Calu3 (cell line): ENCODE results near the gene FOXP1. TPM values are rescaled to one million over a fixed set of nuclear protein-coding genes. Genes with fewer than 3 reads are reported as not detected.

Source experiments
- BruUV-seq: library from RNA; stranded (reverse); fragments of 400-500 nt; replicated peaks from 2 replicates; lab custom pipeline; 2021; lab: Mats Ljungman, UMichigan
- CTCF ChIA-PET: fragments of 300-600 bp; sonication (Branson Sonifier 250); formaldehyde crosslinking; loops from one replicate; lab custom pipeline; 2022; ENCODE audit warnings: antibody characterized with exemption; lab: Charles Lee
- DNase-seq: peaks from one replicate; pipeline ENCODE4 v3.0.0; 2022
- H3K27ac Mint-ChIP-seq: one replicate; pipeline ENCODE4 v1.8.0; 2022; ENCODE audit warnings: mixed read lengths; ENCODE audit not compliant: unreplicated experiment
- H3K27me3 Mint-ChIP-seq: one replicate; pipeline ENCODE4 v1.8.0; 2022; ENCODE audit warnings: mixed read lengths; ENCODE audit not compliant: unreplicated experiment
- H3K36me3 Mint-ChIP-seq: one replicate; pipeline ENCODE4 v1.8.0; 2022; ENCODE audit warnings: mild to moderate bottlenecking, moderate library complexity, mixed read lengths; ENCODE audit not compliant: insufficient read depth, unreplicated experiment
- H3K4me1 Mint-ChIP-seq: one replicate; pipeline ENCODE4 v1.8.0; 2022; ENCODE audit warnings: mild to moderate bottlenecking, low read depth, mixed read lengths; ENCODE audit not compliant: unreplicated experiment
- H3K4me3 Mint-ChIP-seq: one replicate; pipeline ENCODE4 v1.8.0; 2022; ENCODE audit warnings: mild to moderate bottlenecking, low read depth, moderate library complexity, mixed read lengths; ENCODE audit not compliant: unreplicated experiment
- H3K9me3 Mint-ChIP-seq: one replicate; pipeline ENCODE4 v1.8.0; 2022; ENCODE audit warnings: low read depth, mixed read lengths; ENCODE audit not compliant: unreplicated experiment
- intact Hi-C: fragments of 100-400 bp; cut with micrococcal nuclease; formaldehyde crosslinking; loops from one replicate; pipeline ENCODE4 v1.10.0; 2022; ENCODE audit not compliant: unreplicated experiment
- total RNA-seq: library from RNA; stranded (reverse); gene quantifications from 2 replicates; pipeline ENCODE4 v1.2.3, GENCODE V29; 2022
- TF ChIP-seq, protein P1 (sequence below): fragments of 200-600 bp; IDR thresholded peaks from one replicate; pipeline ENCODE4 v1.8.0; 2022; ENCODE audit warnings: antibody characterized with exemption; ENCODE audit not compliant: unreplicated experiment

FOXP1 gene
- total RNA-seq, 1 experiment from 2014 or later: 82.8 TPM

DNA sequence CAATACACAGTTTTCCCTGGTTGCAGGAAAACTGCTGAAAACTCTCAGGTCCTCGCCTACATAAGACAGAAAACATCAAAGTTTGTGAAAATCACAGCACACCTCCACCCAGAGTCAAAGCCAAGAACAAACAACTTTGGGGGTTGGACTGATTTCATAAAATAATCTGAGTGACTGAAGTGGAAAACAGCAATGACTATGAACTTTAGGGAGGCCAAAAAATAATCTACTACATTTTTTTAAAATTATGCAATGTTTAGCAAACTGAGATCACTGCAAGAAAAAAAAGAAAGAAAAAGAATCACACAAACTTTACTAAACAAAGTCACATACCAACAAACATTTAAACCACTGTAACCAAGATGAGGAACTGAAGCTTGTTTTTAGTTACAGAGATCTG lies 15.9 kb upstream of the FOXP1 start:
- H3K4me1 Mint-ChIP-seq: no peaks in the 10 kb centered on the region
- no peak overlapping the region for H3K27ac Mint-ChIP-seq
- intact Hi-C loops: no loop called here
- CTCF ChIA-PET: no interaction called here
- peaks cover 2% of the 10 kb centered on the region for H3K9me3 Mint-ChIP-seq
- BruUV-seq: no TSS peak
- no peak for DNase-seq
- no peak overlapping the region for H3K4me3 Mint-ChIP-seq
- TF ChIP-seq, protein P1, sequence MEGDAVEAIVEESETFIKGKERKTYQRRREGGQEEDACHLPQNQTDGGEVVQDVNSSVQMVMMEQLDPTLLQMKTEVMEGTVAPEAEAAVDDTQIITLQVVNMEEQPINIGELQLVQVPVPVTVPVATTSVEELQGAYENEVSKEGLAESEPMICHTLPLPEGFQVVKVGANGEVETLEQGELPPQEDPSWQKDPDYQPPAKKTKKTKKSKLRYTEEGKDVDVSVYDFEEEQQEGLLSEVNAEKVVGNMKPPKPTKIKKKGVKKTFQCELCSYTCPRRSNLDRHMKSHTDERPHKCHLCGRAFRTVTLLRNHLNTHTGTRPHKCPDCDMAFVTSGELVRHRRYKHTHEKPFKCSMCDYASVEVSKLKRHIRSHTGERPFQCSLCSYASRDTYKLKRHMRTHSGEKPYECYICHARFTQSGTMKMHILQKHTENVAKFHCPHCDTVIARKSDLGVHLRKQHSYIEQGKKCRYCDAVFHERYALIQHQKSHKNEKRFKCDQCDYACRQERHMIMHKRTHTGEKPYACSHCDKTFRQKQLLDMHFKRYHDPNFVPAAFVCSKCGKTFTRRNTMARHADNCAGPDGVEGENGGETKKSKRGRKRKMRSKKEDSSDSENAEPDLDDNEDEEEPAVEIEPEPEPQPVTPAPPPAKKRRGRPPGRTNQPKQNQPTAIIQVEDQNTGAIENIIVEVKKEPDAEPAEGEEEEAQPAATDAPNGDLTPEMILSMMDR: no peak
- H3K27me3 Mint-ChIP-seq: no peaks in the 10 kb centered on the region
- H3K36me3 Mint-ChIP-seq: no peaks in the 10 kb centered on the region

DNA sequence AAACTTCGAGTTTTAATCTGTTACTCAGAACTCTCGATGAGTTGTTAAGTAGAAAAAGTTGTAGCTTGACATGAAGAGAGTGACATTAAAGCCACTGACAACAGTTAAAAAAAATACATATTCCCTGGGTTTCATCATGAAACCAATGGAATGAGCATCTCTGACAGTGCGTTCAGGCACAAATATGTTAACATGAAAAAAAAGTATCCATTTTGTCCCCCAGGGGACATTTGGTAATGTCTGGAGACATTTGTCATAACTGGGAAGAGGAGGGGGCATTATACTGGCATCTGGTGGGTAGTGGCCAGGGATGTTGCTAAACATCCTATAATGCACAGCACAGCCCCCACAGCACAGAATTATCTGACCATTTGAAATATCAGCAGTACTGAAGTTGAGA lies 14.8 kb upstream of the FOXP1 start:
- Mint-ChIP-seq H3K4me3 (no peak overlapping the region), H3K27me3 (no peaks in the 10 kb centered on the region), H3K9me3 (peaks cover 2% of the 10 kb centered on the region), H3K4me1 (no peaks in the 10 kb centered on the region), H3K27ac (no peak overlapping the region), H3K36me3 (no peaks in the 10 kb centered on the region)
- DNase-seq: no peak
- BruUV-seq: no TSS peak
- CTCF ChIA-PET: interaction anchor here (1.1 kb wide), 1 partner anchor 203 kb away, joined by 7 read pairs; no protein-coding TSS in a partner anchor
- TF ChIP-seq, protein P1: no peak
- intact Hi-C loops: no loop called here

DNA sequence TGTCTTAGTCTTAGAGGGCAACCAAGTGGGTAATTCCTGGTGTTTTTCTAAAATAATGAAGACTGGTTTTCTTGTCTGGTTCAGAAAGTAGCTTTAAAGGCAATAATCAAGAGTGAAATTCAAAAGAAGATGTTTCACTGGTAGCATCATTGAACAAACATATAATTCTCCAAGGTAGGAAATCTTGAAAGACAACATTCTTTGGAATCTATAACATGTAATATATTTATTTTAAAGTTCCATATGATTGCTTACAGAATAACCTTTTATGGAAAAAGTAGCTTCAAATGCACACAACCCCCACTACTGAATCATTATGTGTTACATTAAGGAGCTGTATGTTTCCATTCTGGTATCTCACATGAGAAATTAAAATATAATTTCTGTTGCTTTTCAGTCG lies 13.8 kb upstream of the FOXP1 start:
- no peak overlapping the region for H3K27ac Mint-ChIP-seq
- no TSS peak for BruUV-seq
- no peaks in the 10 kb centered on the region for H3K4me1 Mint-ChIP-seq
- H3K36me3 Mint-ChIP-seq: no peaks in the 10 kb centered on the region
- H3K4me3 Mint-ChIP-seq: no peak overlapping the region
- TF ChIP-seq, protein P1: no peak
- CTCF ChIA-PET: interaction anchor here (1.1 kb wide), 1 partner anchor 202 kb away, joined by 7 read pairs; no protein-coding TSS in a partner anchor
- DNase-seq: no peak
- intact Hi-C loops: no loop called here
- no peaks in the 10 kb centered on the region for H3K27me3 Mint-ChIP-seq
- peaks cover 2% of the 10 kb centered on the region for H3K9me3 Mint-ChIP-seq

DNA sequence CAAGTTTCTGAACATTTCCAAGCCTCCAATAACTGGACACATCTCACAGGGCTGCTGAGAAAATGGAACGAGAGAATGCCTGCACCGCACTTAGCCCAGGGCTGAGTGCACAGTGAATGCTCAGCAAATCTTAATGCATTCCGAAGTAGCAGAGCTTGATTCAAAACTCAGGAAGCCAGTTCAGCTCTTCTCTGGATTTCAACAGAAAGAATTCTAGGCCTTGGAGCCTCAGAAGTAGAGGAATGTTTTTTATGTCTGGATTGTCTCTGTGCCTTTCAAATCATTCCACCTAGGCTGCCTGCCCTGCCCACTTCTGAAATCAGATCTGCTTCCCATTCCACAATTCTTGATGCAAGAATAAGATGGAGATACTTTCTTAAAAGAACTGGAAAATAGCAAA lies 9.6 kb upstream of the FOXP1 start:
- Mint-ChIP-seq H3K27me3 (no peaks in the 10 kb centered on the region), H3K9me3 (peaks cover 5% of the 10 kb centered on the region), H3K4me1 (no peaks in the 10 kb centered on the region), H3K36me3 (no peaks in the 10 kb centered on the region), H3K27ac (no peak overlapping the region), H3K4me3 (no peak overlapping the region)
- TF ChIP-seq, protein P1: no peak
- no TSS peak for BruUV-seq
- DNase-seq: no peak
- CTCF ChIA-PET: no interaction called here
- intact Hi-C loops: no loop called here
